ENCODE measurements around the gene TMED9.
"Not testable (repeated sequence)": the region's sequence is repeated elsewhere in the genome, so short reads cannot be mapped to it uniquely, and the experiment has no call there.

Gene TMED9

DNA sequence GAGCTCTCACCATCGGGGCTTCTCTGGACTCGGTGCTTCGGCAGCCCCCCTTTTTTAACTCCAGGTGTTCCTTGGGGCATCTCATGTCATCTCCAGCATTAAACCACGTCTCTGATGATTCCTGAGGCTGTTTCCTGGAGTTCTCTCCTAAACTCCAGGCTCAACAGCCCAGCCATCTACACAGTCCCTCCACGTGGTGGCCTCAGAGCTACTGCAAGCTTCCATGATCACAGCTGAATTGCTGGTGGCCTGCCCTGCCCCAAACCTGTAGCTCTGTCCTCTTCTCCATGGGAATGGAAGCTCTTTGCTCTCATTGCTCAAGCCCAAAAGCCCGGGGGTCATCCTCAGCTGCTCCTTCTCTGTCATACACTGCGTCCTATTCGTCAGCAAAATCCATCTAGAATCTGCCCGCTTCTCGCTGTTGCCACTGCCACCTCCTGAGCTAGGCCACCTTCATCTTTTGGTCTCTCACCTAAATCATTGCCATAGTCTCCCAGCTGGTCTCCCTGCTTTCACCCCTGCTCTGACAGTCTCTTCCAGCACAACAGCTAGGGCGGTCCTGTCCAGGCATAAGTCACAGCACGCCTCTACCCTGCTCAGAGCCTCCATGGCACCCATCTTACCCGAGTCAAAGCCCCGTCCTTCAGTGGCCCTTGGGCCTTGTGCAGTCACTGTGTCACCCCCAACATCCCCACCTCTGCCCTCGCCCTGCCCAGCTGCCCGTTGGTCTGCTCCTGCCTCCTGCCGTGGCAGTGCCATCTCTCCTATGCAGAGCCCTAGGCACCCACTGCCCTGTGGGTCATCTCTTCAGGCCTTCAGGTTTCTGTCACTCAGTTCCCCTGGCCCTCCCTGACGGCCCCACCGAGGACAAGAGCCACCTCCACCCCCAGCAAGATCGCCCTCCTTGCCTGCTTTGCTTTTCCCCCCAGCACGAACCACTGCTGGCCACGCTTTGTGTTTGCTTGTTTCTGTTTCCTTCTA lies 14.4 kb downstream of the TMED9 start:
- no peak for DNase-seq (ENCODE audit: low read depth in 2 of 2)

DNA sequence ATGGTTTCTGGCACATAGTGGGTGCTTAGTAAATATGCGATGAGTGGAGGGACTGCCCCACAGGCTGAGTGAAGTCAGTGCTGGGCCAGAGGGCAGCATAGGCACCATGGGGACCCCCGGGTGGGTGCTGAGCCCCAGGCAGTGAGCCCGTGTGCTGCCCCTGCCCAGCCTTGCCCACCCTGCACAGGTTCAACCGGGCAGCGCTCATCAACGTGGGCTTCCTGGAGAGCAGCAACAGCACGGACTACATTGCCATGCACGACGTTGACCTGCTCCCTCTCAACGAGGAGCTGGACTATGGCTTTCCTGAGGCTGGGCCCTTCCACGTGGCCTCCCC lies 15.1 kb downstream of the TMED9 start:
- no peak for DNase-seq (ENCODE audit: low read depth in 2 of 2)

DNA sequence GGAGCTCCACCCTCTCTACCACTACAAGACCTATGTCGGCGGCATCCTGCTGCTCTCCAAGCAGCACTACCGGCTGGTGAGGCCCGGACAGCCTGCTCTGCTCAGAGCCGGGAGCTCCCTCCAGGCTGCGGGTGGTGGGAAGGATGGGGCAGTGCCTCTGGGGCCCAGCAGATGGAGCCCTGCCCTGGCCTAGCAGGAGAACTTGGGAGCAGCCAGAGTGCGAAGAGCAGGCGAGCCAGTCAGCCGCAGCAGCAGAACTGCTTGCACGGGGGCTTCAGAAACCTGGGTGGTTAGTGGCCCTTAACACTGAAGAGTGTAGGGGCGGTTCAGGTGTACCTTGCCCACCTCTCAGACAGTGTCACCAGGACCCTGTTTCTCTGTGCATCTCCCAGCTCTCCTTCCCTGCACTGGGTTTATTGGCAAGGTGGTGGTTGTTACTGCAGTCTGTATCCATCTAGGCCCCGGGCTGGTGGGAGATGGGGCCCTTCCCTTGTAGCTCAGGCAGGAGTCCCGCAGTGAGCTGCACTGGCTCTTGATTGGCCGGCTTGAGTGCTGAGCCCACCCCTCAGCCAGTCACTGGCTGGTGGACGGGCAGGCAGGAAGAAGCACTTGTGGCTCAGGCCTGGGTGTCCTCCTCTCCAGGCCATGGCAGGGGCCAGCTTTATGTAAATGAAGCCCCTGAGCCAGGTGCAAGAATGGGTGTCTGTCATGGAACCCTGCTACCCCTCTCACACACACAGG lies 15.6 kb downstream of the TMED9 start:
- DNase-seq (ENCODE audit: low read depth in 2 of 2): peak; percentile 46 to 60

DNA sequence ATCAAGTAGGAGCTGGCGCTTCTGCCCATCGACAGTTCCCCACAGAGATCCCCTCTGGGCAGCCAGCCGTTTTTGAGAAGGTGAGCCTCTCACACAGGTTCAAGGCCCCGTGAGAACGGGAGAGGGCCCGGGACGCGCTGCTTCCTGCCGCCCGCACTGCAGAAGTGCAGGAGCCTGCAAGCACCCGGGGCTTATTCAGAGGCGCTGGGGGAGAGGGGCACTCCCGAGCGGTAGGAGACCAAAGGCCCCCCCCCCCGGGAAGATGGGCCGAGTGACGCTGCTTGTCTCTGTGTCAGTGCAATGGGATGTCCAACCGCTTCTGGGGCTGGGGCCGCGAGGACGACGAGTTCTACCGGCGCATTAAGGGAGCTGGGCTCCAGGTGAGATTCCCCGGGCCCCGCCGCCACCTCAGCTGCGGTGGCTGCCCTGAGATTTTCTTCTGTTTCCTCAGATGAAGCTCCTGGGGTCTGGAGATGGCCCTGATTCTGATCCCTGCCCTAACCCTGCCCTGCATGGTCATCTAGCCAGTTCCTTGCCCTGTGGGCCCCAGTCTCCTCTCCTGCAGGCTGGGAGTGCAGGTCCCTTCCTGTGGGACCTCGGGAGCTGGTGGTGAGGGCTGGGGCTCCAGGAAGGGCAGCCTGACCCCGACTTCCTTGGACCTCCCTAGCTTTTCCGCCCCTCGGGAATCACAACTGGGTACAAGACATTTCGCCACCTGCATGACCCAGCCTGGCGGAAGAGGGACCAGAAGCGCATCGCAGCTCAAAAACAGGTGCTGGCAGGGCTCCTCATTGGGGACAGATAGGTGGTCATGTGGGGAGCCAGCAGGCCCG lies 16.5 kb downstream of the TMED9 start:
- DNase-seq (ENCODE audit: low read depth in 2 of 2): no peak

DNA sequence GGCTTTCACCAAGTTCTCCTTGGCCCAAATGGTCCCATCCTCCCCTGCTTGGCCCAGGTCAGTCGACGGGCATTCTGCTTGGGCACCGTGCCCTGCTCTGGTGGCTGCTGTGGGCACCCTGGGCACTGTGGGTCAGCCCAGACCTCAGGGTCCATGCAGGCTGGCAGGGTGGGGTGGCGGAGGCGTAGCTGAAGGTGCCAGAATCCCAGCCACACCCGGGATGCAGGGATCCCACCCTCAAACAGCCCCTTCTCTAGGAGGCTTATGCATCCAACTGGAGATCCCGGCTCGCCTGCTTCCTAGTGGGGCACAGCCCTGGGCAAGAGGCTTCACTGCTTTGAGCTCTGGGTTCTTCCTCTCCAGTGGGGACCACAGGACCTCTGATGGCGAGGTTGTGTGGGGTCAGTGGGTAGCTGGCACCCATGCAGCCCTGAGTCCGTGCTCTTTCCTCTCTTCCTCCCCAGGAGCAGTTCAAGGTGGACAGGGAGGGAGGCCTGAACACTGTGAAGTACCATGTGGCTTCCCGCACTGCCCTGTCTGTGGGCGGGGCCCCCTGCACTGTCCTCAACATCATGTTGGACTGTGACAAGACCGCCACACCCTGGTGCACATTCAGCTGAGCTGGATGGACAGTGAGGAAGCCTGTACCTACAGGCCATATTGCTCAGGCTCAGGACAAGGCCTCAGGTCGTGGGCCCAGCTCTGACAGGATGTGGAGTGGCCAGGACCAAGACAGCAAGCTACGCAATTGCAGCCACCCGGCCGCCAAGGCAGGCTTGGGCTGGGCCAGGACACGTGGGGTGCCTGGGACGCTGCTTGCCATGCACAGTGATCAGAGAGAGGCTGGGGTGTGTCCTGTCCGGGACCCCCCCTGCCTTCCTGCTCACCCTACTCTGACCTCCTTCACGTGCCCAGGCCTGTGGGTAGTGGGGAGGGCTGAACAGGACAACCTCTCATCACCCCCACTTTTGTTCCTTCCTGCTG lies 17.4 kb downstream of the TMED9 start:
- DNase-seq (ENCODE audit: low read depth in 2 of 2): no peak

DNA sequence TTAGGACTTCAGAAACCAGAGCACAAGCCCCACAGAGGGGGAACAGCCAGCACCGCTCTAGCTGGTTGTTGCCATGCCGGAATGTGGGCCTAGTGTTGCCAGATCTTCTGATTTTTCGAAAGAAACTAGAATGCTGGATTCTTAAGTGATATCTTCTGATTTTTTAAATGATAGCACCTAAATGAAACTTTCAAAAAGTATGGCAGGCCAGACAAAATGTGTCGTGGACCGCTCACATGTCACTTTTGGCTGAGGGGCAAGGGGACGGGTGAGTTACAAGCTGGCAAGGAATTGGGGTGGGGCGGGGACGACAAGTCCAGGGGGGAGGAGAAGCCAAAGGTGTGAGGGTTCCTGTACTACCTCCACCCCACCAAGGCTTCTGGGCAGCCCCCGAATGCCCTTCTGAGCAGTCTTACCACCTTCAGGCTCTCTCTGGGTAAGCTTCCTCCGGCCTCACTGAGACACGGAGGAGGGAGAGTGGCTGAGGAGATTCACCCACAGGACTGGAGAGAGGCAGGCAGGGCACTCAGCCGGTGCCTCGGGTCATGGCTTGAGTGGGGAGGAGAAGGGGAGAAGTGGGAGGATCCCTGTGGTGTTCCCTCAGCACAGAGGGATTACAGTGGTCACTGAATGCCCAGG lies 18.2 kb downstream of the TMED9 start:
- no peak for DNase-seq (ENCODE audit: low read depth in 2 of 2)

DNA sequence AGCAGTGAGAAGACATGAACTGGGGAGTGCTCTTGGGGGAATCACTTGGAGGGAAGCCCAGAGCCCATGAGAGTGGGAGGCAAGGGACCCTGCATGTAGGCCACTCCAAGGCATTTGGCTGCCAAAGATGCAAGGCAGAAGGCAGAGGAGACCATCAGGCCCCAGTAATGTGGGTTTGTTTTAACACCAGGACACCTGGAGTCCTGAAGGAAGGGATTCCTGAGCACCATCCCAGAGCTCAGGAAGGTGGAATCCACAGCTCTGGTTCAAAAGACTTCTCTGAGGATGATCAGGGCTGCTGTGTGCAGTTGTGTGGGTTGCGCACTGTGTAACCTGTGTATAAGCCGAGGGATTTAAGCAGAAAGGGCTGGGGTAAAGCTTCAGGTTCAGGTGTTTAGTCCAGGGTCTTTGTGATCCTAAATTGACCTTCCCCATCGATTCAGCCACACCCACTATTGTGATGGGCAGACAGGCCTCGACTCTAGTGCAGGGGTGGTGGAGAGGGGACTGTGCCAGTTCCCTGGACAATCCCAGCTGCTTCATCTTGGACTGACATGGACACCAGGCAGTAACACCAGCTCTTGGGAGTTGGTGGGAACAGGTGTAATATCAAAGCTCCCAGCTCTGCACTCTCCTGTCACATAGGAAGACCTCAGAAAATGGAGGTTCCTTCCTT lies 18.9 kb downstream of the TMED9 start:
- no peak for DNase-seq (ENCODE audit: low read depth in 2 of 2)

DNA sequence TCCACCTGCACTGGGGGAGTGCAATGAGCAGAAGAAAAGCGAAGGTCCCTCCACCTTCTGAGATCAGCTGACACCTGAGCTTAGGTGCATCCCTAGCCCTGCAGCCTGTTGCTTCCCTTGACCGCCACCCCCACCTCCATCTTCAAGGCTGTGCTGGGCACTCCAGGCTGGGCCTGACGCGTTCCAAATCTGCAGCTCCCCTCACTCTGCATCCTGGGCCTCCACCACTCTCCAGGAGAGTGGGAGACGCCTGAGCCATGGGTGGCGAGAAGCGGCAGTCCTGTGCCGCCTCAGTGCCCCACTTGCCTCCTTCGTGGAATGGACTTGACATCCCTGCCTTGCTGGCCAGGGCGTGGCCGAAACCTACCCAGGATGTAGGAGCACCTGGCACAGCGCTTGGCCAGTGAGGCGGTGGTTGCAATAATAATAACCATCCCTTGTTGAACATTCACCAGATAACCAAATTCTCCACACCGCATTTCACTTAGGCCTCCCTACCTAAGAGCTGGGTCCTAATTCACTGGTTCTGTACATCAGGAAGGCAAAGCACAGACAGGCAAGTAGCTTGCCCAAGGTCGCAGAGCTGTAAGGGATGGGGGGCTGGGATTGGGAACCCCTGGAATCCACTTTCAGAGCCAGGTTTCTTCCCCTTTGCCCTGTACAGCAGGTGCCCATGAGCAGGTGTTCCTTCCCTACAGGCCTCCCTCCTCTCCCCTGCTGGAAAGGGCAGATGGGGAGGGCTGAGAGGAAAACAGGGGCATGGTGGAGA lies 19.6 kb downstream of the TMED9 start:
- no peak for DNase-seq (ENCODE audit: low read depth in 2 of 2)

DNA sequence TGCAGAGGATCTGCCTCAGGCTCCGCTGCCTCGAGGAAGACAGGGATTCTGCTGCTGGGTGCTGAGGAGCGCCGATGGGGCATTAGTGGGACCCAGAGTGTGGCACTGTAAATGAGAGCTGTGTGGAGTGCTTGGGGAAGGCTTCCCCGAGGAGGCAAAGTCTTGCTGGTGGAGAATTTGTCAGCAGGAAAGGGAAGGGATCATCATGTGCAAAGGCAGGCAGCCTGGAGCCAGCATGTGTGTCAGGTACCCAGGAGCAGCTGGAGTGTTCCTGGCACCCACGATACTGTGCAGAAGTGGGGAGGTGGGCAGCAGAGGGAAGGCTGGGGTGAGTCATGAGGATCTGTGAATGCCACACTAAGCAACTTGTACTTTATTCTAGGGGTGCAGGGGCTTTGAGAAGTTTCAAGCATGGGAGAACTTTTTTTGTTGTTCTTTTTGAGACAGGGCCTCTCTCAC lies 20.2 kb downstream of the TMED9 start:
- no peak for DNase-seq (ENCODE audit: low read depth in 2 of 2)

DNA sequence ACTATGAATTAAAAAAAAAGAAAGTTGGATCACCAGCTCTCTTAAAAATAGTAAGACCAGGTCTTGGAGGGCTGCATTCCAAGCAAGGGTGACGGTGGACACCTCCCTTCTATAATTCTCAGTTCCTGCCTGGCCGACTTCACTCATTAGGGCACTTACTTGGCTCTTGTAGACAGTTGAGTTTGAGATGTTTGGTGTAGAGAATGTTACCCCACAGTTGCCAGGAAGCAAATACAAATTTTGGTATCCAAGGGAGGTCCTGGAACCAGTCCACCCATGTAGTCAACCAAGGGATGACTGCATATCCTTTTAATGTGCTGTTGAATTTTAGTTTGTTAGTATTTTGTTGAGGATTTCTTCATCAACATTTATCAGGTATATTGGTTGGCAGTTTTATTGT lies 28.6 kb downstream of the TMED9 start:
- DNase-seq (ENCODE audit: low read depth in 2 of 2): no peak

DNA sequence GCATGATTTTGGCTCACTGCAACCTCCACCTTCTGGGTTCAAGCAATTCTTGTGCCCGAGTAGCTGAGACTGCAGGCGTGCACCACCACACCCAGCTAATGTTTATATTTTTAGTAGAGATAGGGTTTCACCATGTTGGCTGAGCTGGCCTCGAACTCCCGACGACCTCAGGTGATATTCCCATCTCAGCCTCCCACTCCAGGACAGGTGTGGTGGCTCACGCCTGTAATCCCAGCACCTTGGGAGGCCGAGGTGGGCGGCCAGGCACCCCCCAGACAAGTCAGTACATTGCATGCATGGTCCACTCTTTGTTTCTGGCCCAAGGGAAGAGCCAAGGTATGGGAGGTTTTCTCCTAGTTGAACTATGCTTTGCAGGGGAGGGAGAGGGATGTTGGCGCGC lies 32.2 kb downstream of the TMED9 start:
- DNase-seq (ENCODE audit: low read depth in 2 of 2): not testable (repeated sequence)

DNA sequence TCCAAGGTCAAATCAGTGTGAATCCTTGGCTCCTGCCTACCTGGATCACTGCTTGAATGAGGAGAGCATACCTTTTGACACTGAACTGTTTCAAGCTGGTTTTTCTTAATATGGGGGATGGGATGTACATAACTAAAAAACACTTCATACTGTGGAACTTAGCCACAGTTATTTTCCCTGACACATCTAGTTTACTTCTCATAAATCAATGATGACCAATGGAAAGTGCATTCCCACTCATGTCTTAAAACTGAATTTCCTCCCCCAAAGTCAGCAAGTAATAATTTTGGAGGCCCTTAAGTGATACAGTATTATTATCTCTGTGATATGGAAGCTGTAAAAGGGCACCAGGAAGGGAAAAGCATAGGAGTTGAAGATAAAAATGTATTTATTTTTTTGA lies 38.2 kb downstream of the TMED9 start:
- DNase-seq (ENCODE audit: low read depth in 2 of 2): not testable (repeated sequence)

DNA sequence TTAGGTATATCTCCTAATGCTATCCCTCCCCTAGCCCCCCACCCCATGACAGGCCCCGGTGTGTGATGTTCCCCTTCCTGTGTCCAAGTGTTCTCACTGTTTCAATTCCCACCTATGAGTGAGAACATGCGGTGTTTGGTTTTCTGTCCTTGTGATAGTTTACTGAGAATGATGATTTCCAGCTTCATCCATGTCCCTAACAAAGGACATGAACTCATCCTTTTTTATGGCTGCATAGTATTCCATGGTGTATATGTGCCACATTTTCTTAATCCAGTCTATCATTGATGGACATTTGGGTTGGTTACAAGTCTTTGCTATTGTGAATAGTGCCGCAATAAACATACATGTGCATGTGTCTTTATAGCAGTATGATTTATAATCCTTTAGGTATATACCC lies 42.9 kb downstream of the TMED9 start:
- not testable (repeated sequence) for DNase-seq (ENCODE audit: low read depth in 2 of 2)

DNA sequence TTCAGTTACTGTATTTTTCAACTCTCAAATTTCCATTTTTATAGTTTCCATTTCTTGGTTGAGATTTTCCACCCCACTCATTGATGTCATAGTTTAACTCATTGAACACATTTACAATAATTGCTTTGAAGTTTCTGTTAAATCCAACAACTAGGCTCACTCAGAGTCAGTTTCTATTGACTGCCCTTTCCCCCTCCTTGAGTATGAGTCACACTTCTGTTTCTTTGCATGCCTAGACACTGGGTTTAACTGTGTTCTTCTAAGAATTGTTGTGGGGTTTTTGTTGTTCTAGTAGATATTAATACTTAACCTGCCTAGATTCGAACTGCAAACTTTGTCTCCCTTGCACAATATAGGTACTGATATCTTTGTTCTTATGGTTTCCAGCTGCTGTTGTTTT lies 53.5 kb downstream of the TMED9 start:
- not testable (repeated sequence) for DNase-seq (ENCODE audit: low read depth in 2 of 2)
